ENCODE results near the gene AQP5.

The AQP5 gene

GRCh38 chr12:49969651-49970429, 8.2 kb downstream of the AQP5 start:
- TF ChIP-seq, protein P1, sequence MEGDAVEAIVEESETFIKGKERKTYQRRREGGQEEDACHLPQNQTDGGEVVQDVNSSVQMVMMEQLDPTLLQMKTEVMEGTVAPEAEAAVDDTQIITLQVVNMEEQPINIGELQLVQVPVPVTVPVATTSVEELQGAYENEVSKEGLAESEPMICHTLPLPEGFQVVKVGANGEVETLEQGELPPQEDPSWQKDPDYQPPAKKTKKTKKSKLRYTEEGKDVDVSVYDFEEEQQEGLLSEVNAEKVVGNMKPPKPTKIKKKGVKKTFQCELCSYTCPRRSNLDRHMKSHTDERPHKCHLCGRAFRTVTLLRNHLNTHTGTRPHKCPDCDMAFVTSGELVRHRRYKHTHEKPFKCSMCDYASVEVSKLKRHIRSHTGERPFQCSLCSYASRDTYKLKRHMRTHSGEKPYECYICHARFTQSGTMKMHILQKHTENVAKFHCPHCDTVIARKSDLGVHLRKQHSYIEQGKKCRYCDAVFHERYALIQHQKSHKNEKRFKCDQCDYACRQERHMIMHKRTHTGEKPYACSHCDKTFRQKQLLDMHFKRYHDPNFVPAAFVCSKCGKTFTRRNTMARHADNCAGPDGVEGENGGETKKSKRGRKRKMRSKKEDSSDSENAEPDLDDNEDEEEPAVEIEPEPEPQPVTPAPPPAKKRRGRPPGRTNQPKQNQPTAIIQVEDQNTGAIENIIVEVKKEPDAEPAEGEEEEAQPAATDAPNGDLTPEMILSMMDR (conservative IDR thresholded peaks at IDR 0.05; ENCODE audit: low read depth, low read length), result no peak
- DNase-seq (ENCODE audit: low read depth), result no peak

DNA sequence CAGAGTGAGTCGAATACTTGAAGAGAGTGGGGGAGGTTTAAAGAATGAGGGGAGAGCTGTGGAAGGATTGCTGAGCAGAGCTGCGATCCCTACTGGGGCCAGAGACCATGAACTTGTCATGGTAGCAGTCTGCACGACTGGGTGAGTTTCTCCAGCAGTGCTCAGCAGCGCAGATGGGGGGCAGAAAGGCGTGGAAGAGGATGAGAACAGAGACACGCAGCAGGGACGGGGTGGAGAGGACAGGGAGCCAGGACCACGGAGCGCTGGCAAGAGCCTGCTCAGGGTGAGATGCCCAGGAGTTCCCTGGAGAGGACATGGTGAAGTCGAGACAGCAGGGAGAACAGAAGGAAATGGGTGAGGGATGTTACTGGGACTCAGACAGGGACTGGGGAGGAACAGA, 9.0 kb downstream of the AQP5 start:
- no peak for DNase-seq (ENCODE audit: low read depth)
- TF ChIP-seq, protein P1 (conservative IDR thresholded peaks at IDR 0.05; ENCODE audit: low read depth, low read length), result no peak
- no peak overlapping the region for H3K4me3 ChIP-seq (ENCODE audit: low read depth, low read length)

More at GRCh38 chr12:49969651-49970429, 8.2 kb downstream of the AQP5 start:
- no peak overlapping the region for H3K4me3 ChIP-seq (ENCODE audit: low read depth, low read length)

GRCh38 chr12:49971141-49971540, 9.5 kb downstream of the AQP5 start:
- no peak for DNase-seq (ENCODE audit: low read depth)
- TF ChIP-seq, protein P1 (conservative IDR thresholded peaks at IDR 0.05; ENCODE audit: low read depth, low read length), result no peak
- H3K4me3 ChIP-seq (ENCODE audit: low read depth, low read length), result no peak overlapping the region

DNA sequence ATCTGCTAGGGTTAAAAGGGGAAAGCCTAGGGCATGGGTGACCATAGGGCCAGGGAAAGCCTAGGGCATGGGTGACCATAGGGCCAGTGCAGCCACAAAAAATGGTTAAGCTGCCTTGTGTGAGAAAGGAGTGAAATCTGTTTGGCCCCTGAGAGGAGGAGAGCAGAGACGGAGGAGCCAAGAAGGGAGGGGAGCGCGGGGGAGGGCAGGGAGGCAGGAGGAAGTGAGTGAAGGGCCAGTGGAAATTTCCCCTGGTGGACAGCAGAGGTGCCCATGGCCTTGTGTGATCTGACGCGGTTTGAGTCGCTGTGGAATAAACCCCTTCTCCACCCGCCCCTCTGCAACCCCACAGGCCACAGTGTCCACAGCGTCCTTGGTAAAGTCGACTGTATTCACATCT, 10.5 kb downstream of the AQP5 start:
- DNase-seq (ENCODE audit: low read depth), result no peak
- TF ChIP-seq, protein P1 (conservative IDR thresholded peaks at IDR 0.05; ENCODE audit: low read depth, low read length), result no peak
- no peak overlapping the region for H3K4me3 ChIP-seq (ENCODE audit: low read depth, low read length)

DNA sequence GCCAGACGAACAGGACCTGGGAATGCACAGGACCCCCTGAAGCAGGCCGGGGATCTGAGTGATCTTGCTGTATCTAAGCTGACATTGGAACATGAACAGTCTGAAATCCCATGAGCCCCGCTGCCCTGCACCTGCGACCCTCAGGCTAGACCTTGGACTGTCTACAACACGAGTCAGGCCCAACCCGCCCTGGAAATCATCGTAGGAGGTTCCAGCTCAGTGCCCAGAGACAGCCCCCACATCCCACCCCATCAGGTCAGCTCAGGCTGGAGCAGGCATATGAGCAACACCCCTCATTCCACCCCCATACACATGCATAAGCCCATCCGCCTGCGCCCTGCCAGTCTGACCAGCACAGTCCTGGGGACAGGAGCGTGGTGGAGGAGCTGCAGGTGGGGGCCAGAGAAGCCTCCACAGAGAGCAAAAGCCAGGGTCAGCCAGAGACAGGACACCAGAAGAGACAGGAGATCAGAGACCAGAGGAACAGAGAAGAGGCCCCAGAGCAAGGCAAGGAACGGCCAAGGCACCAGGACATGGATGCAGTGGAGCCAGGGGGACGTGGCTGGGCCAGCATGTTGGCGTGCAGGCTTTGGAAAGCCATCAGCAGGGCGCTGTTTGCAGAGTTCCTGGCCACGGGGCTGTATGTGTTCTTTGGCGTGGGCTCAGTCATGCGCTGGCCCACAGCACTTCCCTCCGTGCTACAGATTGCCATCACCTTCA, 11.1 kb downstream of the AQP5 start, which contains the start of gene AQP6:
AQP6 (plus strand) TSS at position 307 of the 720 bp plus-strand sequence; CDS start at position 534, 227 bp downstream.
- TF ChIP-seq, protein P1 (conservative IDR thresholded peaks at IDR 0.05; ENCODE audit: low read depth, low read length), result no peak
- DNase-seq (ENCODE audit: low read depth), result no peak
- no peak within 1 kb of the TSS for H3K4me3 ChIP-seq (ENCODE audit: low read depth, low read length)

GRCh38 chr12:49973361-49973830, 11.7 kb downstream of the AQP5 start:
- H3K4me3 ChIP-seq (ENCODE audit: low read depth, low read length), result no peak overlapping the region
- DNase-seq (ENCODE audit: low read depth), result no peak
- TF ChIP-seq, protein P1 (conservative IDR thresholded peaks at IDR 0.05; ENCODE audit: low read depth, low read length), result no peak
